ENCODE measurements around the gene FHIT. TPM values are rescaled to one million over a fixed set of nuclear protein-coding genes. Genes with fewer than 3 reads are reported as not detected.
"Not testable (repeated sequence)": the region's sequence is repeated elsewhere in the genome, so short reads cannot be mapped to it uniquely, and the experiment has no call there.

The FHIT gene
- total and polyA plus RNA-seq, 11 donors = 4.2 to 26.8 (median 16.5) TPM

- DNase-seq = no peak
- no peak for ATAC-seq
- H3K36me3 ChIP-seq = no peaks in the 10 kb centered on the region
- WGBS, 4 donors = 72 to 82% (median 79%) methylated on average over 2 of the region's 2 CpGs
- H3K27ac ChIP-seq = no peak overlapping the region
- H3K4me3 ChIP-seq = no peak overlapping the region
- no peak for TF ChIP-seq POLR2A (IDR thresholded peaks at IDR 0.05)
- TF ChIP-seq, protein P1, sequence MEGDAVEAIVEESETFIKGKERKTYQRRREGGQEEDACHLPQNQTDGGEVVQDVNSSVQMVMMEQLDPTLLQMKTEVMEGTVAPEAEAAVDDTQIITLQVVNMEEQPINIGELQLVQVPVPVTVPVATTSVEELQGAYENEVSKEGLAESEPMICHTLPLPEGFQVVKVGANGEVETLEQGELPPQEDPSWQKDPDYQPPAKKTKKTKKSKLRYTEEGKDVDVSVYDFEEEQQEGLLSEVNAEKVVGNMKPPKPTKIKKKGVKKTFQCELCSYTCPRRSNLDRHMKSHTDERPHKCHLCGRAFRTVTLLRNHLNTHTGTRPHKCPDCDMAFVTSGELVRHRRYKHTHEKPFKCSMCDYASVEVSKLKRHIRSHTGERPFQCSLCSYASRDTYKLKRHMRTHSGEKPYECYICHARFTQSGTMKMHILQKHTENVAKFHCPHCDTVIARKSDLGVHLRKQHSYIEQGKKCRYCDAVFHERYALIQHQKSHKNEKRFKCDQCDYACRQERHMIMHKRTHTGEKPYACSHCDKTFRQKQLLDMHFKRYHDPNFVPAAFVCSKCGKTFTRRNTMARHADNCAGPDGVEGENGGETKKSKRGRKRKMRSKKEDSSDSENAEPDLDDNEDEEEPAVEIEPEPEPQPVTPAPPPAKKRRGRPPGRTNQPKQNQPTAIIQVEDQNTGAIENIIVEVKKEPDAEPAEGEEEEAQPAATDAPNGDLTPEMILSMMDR (IDR thresholded peaks at IDR 0.05) = no peak
- no peaks in the 10 kb centered on the region for H3K27me3 ChIP-seq
- no peaks in the 10 kb centered on the region for H3K4me1 ChIP-seq
- no peaks in the 10 kb centered on the region for H3K9me3 ChIP-seq
- intact Hi-C loops (cut with DNase I) = no loop called here
Measured at GRCh38 chr3:60893946-60894345, 357.3 kb downstream of the FHIT start.

- 65 to 89% (median 79%) methylated on average over 5 of the region's 5 CpGs for WGBS, 4 donors
- no peak for TF ChIP-seq POLR2A (IDR thresholded peaks at IDR 0.05)
- TF ChIP-seq, protein P1 (IDR thresholded peaks at IDR 0.05) = no peak
- H3K27ac ChIP-seq = no peak overlapping the region
- DNase-seq (no peak), ATAC-seq (no peak)
- intact Hi-C loops (cut with DNase I) = no loop called here
- no peak overlapping the region for H3K4me3 ChIP-seq
- no peaks in the 10 kb centered on the region for H3K9me3 ChIP-seq
- H3K36me3 ChIP-seq = no peaks in the 10 kb centered on the region
- H3K4me1 ChIP-seq = no peaks in the 10 kb centered on the region
- no peaks in the 10 kb centered on the region for H3K27me3 ChIP-seq
Measured at GRCh38 chr3:60890226-60890625, 361.0 kb downstream of the FHIT start.

- ATAC-seq; H3K36me3 ChIP-seq; DNase-seq; H3K4me3 ChIP-seq; H3K27me3 ChIP-seq; H3K4me1 ChIP-seq; H3K9me3 ChIP-seq; intact Hi-C loops (cut with DNase I); H3K27ac ChIP-seq: not testable (repeated sequence)
- 94 to 96% (median 96%) methylated on average over 10 of the region's 10 CpGs for WGBS, 4 donors
Measured at GRCh38 chr3:60888952-60889351, 362.3 kb downstream of the FHIT start.

- no peak overlapping the region for H3K4me3 ChIP-seq
- ATAC-seq (no peak), DNase-seq (no peak)
- 85 to 93% (median 88%) methylated on average over 4 of the region's 4 CpGs for WGBS, 4 donors
- H3K9me3 ChIP-seq = peaks cover 0 to 22% (median 4%) of the 10 kb centered on the region in 12 donors
- H3K36me3 ChIP-seq = no peaks in the 10 kb centered on the region
- H3K27ac ChIP-seq = no peak overlapping the region
- no peak for TF ChIP-seq POLR2A (IDR thresholded peaks at IDR 0.05)
- TF ChIP-seq, protein P1 (IDR thresholded peaks at IDR 0.05) = no peak
- H3K27me3 ChIP-seq = no peaks in the 10 kb centered on the region
- intact Hi-C loops (cut with DNase I) = no loop called here
- no peaks in the 10 kb centered on the region for H3K4me1 ChIP-seq
Measured at GRCh38 chr3:60887574-60887973, 363.7 kb downstream of the FHIT start.

DNA sequence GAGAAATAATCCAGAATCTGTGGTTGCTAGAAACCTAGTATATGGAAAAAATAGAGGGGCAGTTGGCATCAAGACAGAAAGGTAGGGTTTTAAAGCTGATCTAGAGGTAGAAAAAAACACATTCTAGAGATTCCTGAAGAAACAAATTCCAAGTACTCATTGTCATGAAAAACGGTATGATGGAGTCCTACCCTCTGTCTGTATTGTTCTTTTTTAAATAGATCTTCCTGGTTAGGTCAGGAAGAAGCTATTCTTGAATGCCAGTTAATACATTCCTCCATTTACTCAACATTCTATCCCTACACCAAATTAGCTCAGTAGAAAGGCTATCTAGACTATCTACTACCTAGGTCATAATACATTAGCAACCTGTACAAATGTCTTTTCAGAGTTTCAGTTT, 364.7 kb downstream of the FHIT start:
- no peak overlapping the region for H3K4me3 ChIP-seq
- intact Hi-C loops (cut with DNase I) = no loop called here
- WGBS, 4 donors = 54 to 72% (median 61%) methylated on average over 1 of the region's 1 CpG
- H3K27ac ChIP-seq = no peak overlapping the region
- no peak for ATAC-seq
- peaks cover 0 to 25% (median 4%) of the 10 kb centered on the region in 12 donors for H3K9me3 ChIP-seq
- no peaks in the 10 kb centered on the region for H3K4me1 ChIP-seq
- no peak for DNase-seq
- no peaks in the 10 kb centered on the region for H3K27me3 ChIP-seq
- no peaks in the 10 kb centered on the region for H3K36me3 ChIP-seq
- TF ChIP-seq, protein P1 (IDR thresholded peaks at IDR 0.05) = no peak
- no peak for TF ChIP-seq POLR2A (IDR thresholded peaks at IDR 0.05)
